ENCODE measurements around the gene ICAM4. TPM values are rescaled to one million over a fixed set of nuclear protein-coding genes. Genes with fewer than 3 reads are reported as not detected.

The ICAM4 gene
- total RNA-seq, 1 donor from 2014 or later, result 0.20 TPM

DNA sequence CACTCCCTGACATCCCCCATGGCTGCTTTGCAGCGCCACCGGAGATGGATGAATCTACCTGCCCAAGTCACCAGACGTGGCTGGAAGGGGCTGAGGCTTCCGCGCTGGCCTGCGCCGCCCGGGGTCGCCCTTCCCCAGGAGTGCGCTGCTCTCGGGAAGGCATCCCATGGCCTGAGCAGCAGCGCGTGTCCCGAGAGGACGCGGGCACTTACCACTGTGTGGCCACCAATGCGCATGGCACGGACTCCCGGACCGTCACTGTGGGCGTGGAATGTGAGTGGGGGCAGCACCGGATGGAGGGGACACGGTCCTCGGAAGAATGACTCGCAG lies 7.6 kb downstream of the ICAM4 start:
- H3K4me2 ChIP-seq (ENCODE audit: low read length), result no peak overlapping the region
- no peaks in the 10 kb centered on the region for H3K79me2 ChIP-seq (ENCODE audit: insufficient read depth, low read length)
- FAIRE-seq, result no peak

DNA sequence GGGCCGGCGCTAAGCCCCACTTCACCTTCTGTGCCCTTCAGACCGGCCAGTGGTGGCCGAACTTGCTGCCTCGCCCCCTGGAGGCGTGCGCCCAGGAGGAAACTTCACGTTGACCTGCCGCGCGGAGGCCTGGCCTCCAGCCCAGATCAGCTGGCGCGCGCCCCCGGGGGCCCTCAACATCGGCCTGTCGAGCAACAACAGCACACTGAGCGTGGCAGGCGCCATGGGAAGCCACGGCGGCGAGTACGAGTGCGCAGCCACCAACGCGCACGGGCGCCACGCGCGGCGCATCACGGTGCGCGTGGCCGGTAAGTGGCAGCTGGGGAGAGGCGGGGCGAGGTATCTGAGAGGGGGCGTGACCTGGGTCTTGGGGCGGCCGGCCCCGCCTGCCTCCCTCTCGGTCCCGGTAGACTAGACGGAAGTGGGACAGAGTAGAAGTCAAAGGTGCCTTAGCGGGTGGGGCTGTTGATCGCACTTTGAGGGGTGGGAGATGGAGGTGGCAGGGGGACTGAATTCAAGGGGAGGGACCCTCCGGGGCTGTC lies 8.6 kb downstream of the ICAM4 start:
- Histone ChIP-seq H3K27ac (ENCODE audit: low read depth, low read length) (no peak overlapping the region), H3K79me2 (ENCODE audit: insufficient read depth, low read length) (no peaks in the 10 kb centered on the region), H3K9ac (ENCODE audit: low read length) (no peak overlapping the region), H3K4me3 (ENCODE audit: insufficient read depth, low read depth, low read length) (no peak overlapping the region), H3K4me1 (ENCODE audit: insufficient read depth, low read length) (peaks cover 25% of the 10 kb centered on the region), H3K36me3 (ENCODE audit: insufficient read depth, low read length) (no peaks in the 10 kb centered on the region), H4K20me1 (ENCODE audit: insufficient read depth, low read length) (peaks cover 13% of the 10 kb centered on the region), H3K4me2 (ENCODE audit: low read length) (peak overlapping the region; percentile 63), H3K27me3 (ENCODE audit: insufficient read depth, low read length) (peaks cover 56% of the 10 kb centered on the region), H2AFZ (ENCODE audit: low read depth, low read length) (no peak overlapping the region), H3K9me3 (ENCODE audit: insufficient read depth, low read depth, low read length) (peaks cover 11% of the 10 kb centered on the region)
- H3K9me3 Mint-ChIP-seq (ENCODE audit: unreplicated experiment), result peaks cover 24% of the 10 kb centered on the region
- TF ChIP-seq EZH2 (IDR thresholded peaks at IDR 0.05; ENCODE audit: insufficient read depth, low read length), result peak; percentile 75
- TF ChIP-seq, protein P1, sequence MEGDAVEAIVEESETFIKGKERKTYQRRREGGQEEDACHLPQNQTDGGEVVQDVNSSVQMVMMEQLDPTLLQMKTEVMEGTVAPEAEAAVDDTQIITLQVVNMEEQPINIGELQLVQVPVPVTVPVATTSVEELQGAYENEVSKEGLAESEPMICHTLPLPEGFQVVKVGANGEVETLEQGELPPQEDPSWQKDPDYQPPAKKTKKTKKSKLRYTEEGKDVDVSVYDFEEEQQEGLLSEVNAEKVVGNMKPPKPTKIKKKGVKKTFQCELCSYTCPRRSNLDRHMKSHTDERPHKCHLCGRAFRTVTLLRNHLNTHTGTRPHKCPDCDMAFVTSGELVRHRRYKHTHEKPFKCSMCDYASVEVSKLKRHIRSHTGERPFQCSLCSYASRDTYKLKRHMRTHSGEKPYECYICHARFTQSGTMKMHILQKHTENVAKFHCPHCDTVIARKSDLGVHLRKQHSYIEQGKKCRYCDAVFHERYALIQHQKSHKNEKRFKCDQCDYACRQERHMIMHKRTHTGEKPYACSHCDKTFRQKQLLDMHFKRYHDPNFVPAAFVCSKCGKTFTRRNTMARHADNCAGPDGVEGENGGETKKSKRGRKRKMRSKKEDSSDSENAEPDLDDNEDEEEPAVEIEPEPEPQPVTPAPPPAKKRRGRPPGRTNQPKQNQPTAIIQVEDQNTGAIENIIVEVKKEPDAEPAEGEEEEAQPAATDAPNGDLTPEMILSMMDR (IDR thresholded peaks at IDR 0.05; ENCODE audit: insufficient read depth, low read depth, low read length), result no peak
- no peak for FAIRE-seq
- no peak for DNase-seq (ENCODE audit: low read depth)
- H3K27ac Mint-ChIP-seq (ENCODE audit: unreplicated experiment), result no peak overlapping the region
- no peak overlapping the region for H3K4me3 Mint-ChIP-seq (ENCODE audit: unreplicated experiment)
- H3K27me3 Mint-ChIP-seq (ENCODE audit: low read depth, unreplicated experiment), result peaks cover 57% of the 10 kb centered on the region
- peaks cover 2% of the 10 kb centered on the region for H3K36me3 Mint-ChIP-seq (ENCODE audit: low read depth, unreplicated experiment)
- no peaks in the 10 kb centered on the region for H3K4me1 Mint-ChIP-seq (ENCODE audit: low read depth, unreplicated experiment)

More for the DNA sequence above, 7.6 kb downstream of the ICAM4 start:
- H3K9me3 ChIP-seq (ENCODE audit: insufficient read depth, low read depth, low read length), result peaks cover 11% of the 10 kb centered on the region
- no peak overlapping the region for H3K27ac ChIP-seq (ENCODE audit: low read depth, low read length)
- Mint-ChIP-seq H3K27me3 (ENCODE audit: low read depth, unreplicated experiment) (peaks cover 62% of the 10 kb centered on the region), H3K36me3 (ENCODE audit: low read depth, unreplicated experiment) (peaks cover 2% of the 10 kb centered on the region), H3K27ac (ENCODE audit: unreplicated experiment) (no peak overlapping the region), H3K4me3 (ENCODE audit: unreplicated experiment) (no peak overlapping the region), H3K9me3 (ENCODE audit: unreplicated experiment) (peaks cover 28% of the 10 kb centered on the region), H3K4me1 (ENCODE audit: low read depth, unreplicated experiment) (no peaks in the 10 kb centered on the region)
- H3K4me3 ChIP-seq (ENCODE audit: insufficient read depth, low read depth, low read length), result no peak overlapping the region
- peak; percentile 26 for TF ChIP-seq EZH2 (IDR thresholded peaks at IDR 0.05; ENCODE audit: insufficient read depth, low read length)
- TF ChIP-seq, protein P1 (IDR thresholded peaks at IDR 0.05; ENCODE audit: insufficient read depth, low read depth, low read length), result no peak
- H3K4me1 ChIP-seq (ENCODE audit: insufficient read depth, low read length), result peaks cover 28% of the 10 kb centered on the region
- no peak for DNase-seq (ENCODE audit: low read depth)
- H2AFZ ChIP-seq (ENCODE audit: low read depth, low read length), result no peak overlapping the region
- no peaks in the 10 kb centered on the region for H3K36me3 ChIP-seq (ENCODE audit: insufficient read depth, low read length)
- H4K20me1 ChIP-seq (ENCODE audit: insufficient read depth, low read length), result peaks cover 16% of the 10 kb centered on the region
- peaks cover 63% of the 10 kb centered on the region for H3K27me3 ChIP-seq (ENCODE audit: insufficient read depth, low read length)
- no peak overlapping the region for H3K9ac ChIP-seq (ENCODE audit: low read length)

- Mint-ChIP-seq H3K4me3 (ENCODE audit: unreplicated experiment) (no peak overlapping the region), H3K4me1 (ENCODE audit: low read depth, unreplicated experiment) (no peaks in the 10 kb centered on the region), H3K9me3 (ENCODE audit: unreplicated experiment) (peaks cover 21% of the 10 kb centered on the region), H3K27me3 (ENCODE audit: low read depth, unreplicated experiment) (peaks cover 51% of the 10 kb centered on the region), H3K27ac (ENCODE audit: unreplicated experiment) (no peak overlapping the region), H3K36me3 (ENCODE audit: low read depth, unreplicated experiment) (peaks cover 2% of the 10 kb centered on the region)
- H3K36me3 ChIP-seq (ENCODE audit: insufficient read depth, low read length), result no peaks in the 10 kb centered on the region
- no peak overlapping the region for H3K4me3 ChIP-seq (ENCODE audit: insufficient read depth, low read depth, low read length)
- H3K4me1 ChIP-seq (ENCODE audit: insufficient read depth, low read length), result peaks cover 20% of the 10 kb centered on the region
- peaks cover 8% of the 10 kb centered on the region for H4K20me1 ChIP-seq (ENCODE audit: insufficient read depth, low read length)
- no peak for DNase-seq (ENCODE audit: low read depth)
- H3K4me2 ChIP-seq (ENCODE audit: low read length), result peak overlapping the region; percentile 63
- no peaks in the 10 kb centered on the region for H3K79me2 ChIP-seq (ENCODE audit: insufficient read depth, low read length)
- TF ChIP-seq, protein P1 (IDR thresholded peaks at IDR 0.05; ENCODE audit: insufficient read depth, low read depth, low read length), result no peak
- peak; percentile 65 for TF ChIP-seq EZH2 (IDR thresholded peaks at IDR 0.05; ENCODE audit: insufficient read depth, low read length)
- no peak overlapping the region for H3K27ac ChIP-seq (ENCODE audit: low read depth, low read length)
- H3K9me3 ChIP-seq (ENCODE audit: insufficient read depth, low read depth, low read length), result peaks cover 11% of the 10 kb centered on the region
- peak overlapping the region; percentile 26 for H2AFZ ChIP-seq (ENCODE audit: low read depth, low read length)
- no peak for FAIRE-seq
- H3K27me3 ChIP-seq (ENCODE audit: insufficient read depth, low read length), result peaks cover 50% of the 10 kb centered on the region
- no peak overlapping the region for H3K9ac ChIP-seq (ENCODE audit: low read length)
Measured at GRCh38 chr19:10295847-10296591, 9.3 kb downstream of the ICAM4 start.

Measured in astrocyte (in vitro differentiated cells and primary cell).